ENCODE data around the gene CDH23.

DNA sequence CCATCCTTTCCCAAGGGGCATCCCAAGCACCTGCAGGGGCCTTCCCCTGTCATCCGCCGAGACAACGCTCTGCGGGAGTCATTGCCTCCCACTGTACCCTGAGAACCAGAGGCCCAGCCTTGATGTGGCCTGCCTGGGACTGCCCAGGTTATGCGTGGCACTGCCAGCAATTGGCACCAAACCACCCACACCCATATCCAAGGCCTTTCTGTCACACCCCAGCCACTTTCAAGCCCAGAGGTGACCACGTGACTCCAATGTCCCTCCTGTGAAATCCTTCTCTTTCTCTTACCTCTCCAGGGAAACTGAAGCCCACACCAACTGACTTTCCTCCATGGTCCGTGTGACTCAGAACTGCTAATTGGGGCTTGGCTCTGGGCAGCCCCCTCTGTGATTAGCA, 198.9 kb downstream of the CDH23 start:
- no peak for TF ChIP-seq CTCF (IDR thresholded peaks at IDR 0.05)
- no peak for TF ChIP-seq POLR2A (IDR thresholded peaks at IDR 0.05)

Data from vagina (tissue), 2 donors.